ENCODE data around the gene TLCD2.

DNA sequence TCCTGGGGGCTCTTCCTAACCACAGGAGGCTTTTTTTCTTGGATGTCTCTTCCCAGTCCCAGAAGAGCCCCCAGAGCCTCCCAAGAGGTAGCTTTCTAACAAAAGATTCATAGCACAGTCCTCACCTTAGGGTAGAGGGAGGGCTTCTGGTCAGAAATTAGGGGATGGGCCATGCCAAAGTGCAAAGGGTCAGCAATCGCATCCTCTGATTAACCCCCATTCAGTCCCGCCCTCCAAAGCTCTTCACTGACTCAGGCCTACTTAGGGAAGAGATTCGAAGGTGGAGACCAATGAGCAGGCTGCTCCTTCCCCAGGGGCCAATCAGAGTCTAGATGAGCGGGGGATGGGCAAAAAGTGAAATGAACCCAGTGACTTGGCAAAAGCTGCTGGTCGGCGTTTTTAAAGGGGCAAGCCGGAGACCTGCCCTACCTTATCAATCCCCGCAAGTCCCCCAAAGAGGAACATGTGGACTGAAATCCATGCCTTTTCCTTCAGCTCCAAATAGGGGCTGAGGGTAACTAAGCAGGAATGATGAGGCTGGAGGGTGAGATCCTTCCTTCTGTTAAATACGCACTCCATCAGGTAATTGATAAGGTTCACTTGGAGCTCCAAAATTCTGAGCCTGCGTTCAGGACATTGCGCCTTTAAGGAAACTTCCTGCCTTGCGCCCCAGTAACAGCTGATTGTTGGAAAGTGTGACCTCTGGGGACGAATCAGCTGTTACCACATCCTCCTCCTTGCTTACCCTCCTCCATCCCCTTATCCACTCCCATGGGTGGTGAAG lies 6.9 kb upstream of the TLCD2 start:
- TF ChIP-seq, protein P1, sequence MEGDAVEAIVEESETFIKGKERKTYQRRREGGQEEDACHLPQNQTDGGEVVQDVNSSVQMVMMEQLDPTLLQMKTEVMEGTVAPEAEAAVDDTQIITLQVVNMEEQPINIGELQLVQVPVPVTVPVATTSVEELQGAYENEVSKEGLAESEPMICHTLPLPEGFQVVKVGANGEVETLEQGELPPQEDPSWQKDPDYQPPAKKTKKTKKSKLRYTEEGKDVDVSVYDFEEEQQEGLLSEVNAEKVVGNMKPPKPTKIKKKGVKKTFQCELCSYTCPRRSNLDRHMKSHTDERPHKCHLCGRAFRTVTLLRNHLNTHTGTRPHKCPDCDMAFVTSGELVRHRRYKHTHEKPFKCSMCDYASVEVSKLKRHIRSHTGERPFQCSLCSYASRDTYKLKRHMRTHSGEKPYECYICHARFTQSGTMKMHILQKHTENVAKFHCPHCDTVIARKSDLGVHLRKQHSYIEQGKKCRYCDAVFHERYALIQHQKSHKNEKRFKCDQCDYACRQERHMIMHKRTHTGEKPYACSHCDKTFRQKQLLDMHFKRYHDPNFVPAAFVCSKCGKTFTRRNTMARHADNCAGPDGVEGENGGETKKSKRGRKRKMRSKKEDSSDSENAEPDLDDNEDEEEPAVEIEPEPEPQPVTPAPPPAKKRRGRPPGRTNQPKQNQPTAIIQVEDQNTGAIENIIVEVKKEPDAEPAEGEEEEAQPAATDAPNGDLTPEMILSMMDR (IDR thresholded peaks at IDR 0.05): peak in 1 of 4 experiments; percentile 15
- peak; percentile 57 to 67 for TF ChIP-seq POLR2A (IDR thresholded peaks at IDR 0.05)
